HL-60 (cell line): ENCODE data around the gene ATG10.

Source experiments
- GABPA ChIP-seq: IDR thresholded peaks from 2 replicates; pipeline ENCODE4 v1.6.1; 2012; ENCODE audit warnings: low read depth
- POLR2AphosphoS5 ChIP-seq: IDR thresholded peaks from 2 replicates; pipeline ENCODE4 v1.6.1; 2012; ENCODE audit warnings: low read depth
- REST ChIP-seq: IDR thresholded peaks from 2 replicates; pipeline ENCODE4 v1.6.1; 2012; ENCODE audit warnings: low read depth; ENCODE audit not compliant: insufficient replicate concordance
- SPI1 ChIP-seq: IDR thresholded peaks from 2 replicates; pipeline ENCODE4 v1.6.1; 2012; ENCODE audit warnings: low read depth, mild to moderate bottlenecking, borderline replicate concordance
- TF ChIP-seq, protein P1 (sequence below): IDR thresholded peaks from one replicate; pipeline ENCODE4 v1.5.1; 2011; ENCODE audit warnings: low read length, control low read depth, inconsistent platforms; ENCODE audit not compliant: insufficient read depth

DNA sequence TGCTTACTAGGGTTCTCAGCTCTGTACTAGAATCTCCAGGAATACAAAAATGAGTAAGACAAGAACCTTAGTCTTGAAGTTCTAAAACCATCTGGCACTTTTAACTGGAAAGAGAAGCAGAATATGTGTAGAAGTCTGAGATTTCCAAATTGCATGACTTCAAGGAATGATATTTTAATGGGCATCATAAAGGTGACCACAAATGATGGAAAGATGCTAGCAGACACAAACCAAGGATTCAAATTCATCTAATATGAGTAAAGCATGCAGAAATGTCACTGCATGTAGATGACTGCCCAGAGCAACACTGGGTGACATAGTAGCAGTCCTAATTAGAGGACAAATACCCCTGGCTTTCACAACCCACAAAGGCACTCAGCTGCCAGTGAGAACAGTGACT is 189.1 kb downstream of the ATG10 start:
- no peak for TF ChIP-seq POLR2AphosphoS5
- TF ChIP-seq REST: no peak
- TF ChIP-seq, protein P1, sequence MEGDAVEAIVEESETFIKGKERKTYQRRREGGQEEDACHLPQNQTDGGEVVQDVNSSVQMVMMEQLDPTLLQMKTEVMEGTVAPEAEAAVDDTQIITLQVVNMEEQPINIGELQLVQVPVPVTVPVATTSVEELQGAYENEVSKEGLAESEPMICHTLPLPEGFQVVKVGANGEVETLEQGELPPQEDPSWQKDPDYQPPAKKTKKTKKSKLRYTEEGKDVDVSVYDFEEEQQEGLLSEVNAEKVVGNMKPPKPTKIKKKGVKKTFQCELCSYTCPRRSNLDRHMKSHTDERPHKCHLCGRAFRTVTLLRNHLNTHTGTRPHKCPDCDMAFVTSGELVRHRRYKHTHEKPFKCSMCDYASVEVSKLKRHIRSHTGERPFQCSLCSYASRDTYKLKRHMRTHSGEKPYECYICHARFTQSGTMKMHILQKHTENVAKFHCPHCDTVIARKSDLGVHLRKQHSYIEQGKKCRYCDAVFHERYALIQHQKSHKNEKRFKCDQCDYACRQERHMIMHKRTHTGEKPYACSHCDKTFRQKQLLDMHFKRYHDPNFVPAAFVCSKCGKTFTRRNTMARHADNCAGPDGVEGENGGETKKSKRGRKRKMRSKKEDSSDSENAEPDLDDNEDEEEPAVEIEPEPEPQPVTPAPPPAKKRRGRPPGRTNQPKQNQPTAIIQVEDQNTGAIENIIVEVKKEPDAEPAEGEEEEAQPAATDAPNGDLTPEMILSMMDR: no peak
- no peak for TF ChIP-seq GABPA
- no peak for TF ChIP-seq SPI1
